K562 (cell line): ENCODE measurements around the gene PIP5KL1. TPM values are rescaled to one million over a fixed set of nuclear protein-coding genes. Genes with fewer than 3 reads are reported as not detected.

Experiments used
- ASH1L ChIP-seq: fragments of 450-650 bp; IDR thresholded peaks from 2 replicates; pipeline ENCODE4 v1.6.1; 2018; ENCODE audit warnings: borderline replicate concordance, mild to moderate bottlenecking, low read depth; ENCODE audit not compliant: partially characterized antibody
- CCNT2 ChIP-seq: IDR thresholded peaks from 2 replicates; pipeline ENCODE4 v1.6.1; 2011; ENCODE audit warnings: borderline replicate concordance, low read depth, mild to moderate bottlenecking, moderate library complexity, mixed read lengths, low read length; ENCODE audit not compliant: insufficient read length; ENCODE audit errors: extremely low read depth
- ERF ChIP-seq: fragments of 450-650 bp; formaldehyde crosslinking; IDR thresholded peaks from 2 replicates; pipeline ENCODE4 v1.4.0; 2020; ENCODE audit warnings: mild to moderate bottlenecking, mixed read lengths
- ESRRB ChIP-seq: fragments of 250-450 bp; sonication (Bioruptor Pico); IDR thresholded peaks from 2 replicates; pipeline ENCODE4 v1.5.0; 2020; ENCODE audit warnings: mild to moderate bottlenecking, moderate library complexity, borderline replicate concordance
- GATAD2B ChIP-seq: fragments of 450-650 bp; IDR thresholded peaks from 2 replicates; pipeline ENCODE4 v1.6.1; 2017; ENCODE audit warnings: mild to moderate bottlenecking, borderline replicate concordance
- HNRNPLL ChIP-seq: fragments of 200-400 bp; formaldehyde crosslinking; IDR thresholded peaks from 2 replicates; pipeline ENCODE4 v1.6.1; 2017; ENCODE audit warnings: low read length, low read depth, mild to moderate bottlenecking; ENCODE audit not compliant: poor library complexity, severe bottlenecking
- HOXB6 ChIP-seq: fragments of 250-450 bp; sonication (Bioruptor Pico); IDR thresholded peaks from 2 replicates; pipeline ENCODE4 v1.5.1; 2022; ENCODE audit warnings: mild to moderate bottlenecking, borderline replicate concordance
- KDM5B ChIP-seq: fragments of 200-600 bp; sonication (generic); IDR thresholded peaks from 2 replicates; pipeline ENCODE4 v1.6.1; 2012; ENCODE audit warnings: low read depth, mild to moderate bottlenecking, moderate library complexity, low read length, control low read depth, inconsistent platforms; ENCODE audit not compliant: insufficient replicate concordance
- NRF1 ChIP-seq, 2 experiments: fragments of 450-650 bp; IDR thresholded peaks in 1 of 2; conservative IDR thresholded peaks in 1 of 2; 2 replicates each; pipeline ENCODE4 v1.6.1; 2014; ENCODE audit warnings: mild to moderate bottlenecking in 2 of 2
- POLR2B ChIP-seq: fragments of 450-650 bp; IDR thresholded peaks from 2 replicates; pipeline ENCODE4 v1.6.1; 2018; ENCODE audit warnings: low read depth; ENCODE audit not compliant: partially characterized antibody
- POLR2G ChIP-seq: fragments of 200-400 bp; formaldehyde crosslinking; IDR thresholded peaks from 2 replicates; pipeline ENCODE4 v1.6.1; 2017; ENCODE audit warnings: low read depth, mild to moderate bottlenecking, antibody characterized with exemption, low read length, moderate library complexity
- PPARD ChIP-seq: fragments of 250-450 bp; sonication (Bioruptor Pico); IDR thresholded peaks from 2 replicates; pipeline ENCODE4 v1.8.0; 2022; ENCODE audit warnings: inconsistent platforms, mild to moderate bottlenecking, moderate library complexity
- PTBP1 ChIP-seq: fragments of 200-400 bp; formaldehyde crosslinking; IDR thresholded peaks from 2 replicates; pipeline ENCODE4 v1.6.1; 2017; ENCODE audit warnings: low read depth, low read length
- RBBP5 ChIP-seq: fragments of 200-600 bp; sonication (generic); IDR thresholded peaks from 2 replicates; pipeline ENCODE4 v1.6.1; 2012; ENCODE audit warnings: borderline replicate concordance, mild to moderate bottlenecking, low read length, control low read depth, inconsistent platforms; ENCODE audit not compliant: insufficient read depth, poor library complexity, severe bottlenecking
- SUPT5H ChIP-seq: fragments of 450-650 bp; IDR thresholded peaks from 2 replicates; pipeline ENCODE4 v1.6.1; 2016
- TEAD4 ChIP-seq, 2 experiments: sonication (generic) in 1 of 2; formaldehyde crosslinking in 1 of 2; IDR thresholded peaks; 2 replicates each; pipeline versions ENCODE4 v1.6.1 to v1.8.0; 2012 to 2022; ENCODE audit warnings: borderline replicate concordance in 1 of 2, inconsistent platforms in 1 of 2, low read length in 1 of 2, mild to moderate bottlenecking in 1 of 2, missing genetic modification reagents in 1 of 2
- ZNF121 ChIP-seq: sonication (generic); formaldehyde crosslinking; conservative IDR thresholded peaks from 2 replicates; pipeline ENCODE4 v1.8.0; 2022; ENCODE audit warnings: missing genetic modification reagents
- ZNF3 ChIP-seq: fragments of 250-450 bp; sonication (Bioruptor Pico); IDR thresholded peaks from 2 replicates; pipeline ENCODE4 v1.5.0; 2021; ENCODE audit warnings: mild to moderate bottlenecking, moderate library complexity
- ZNF589 ChIP-seq: fragments of 200-800 bp; sonication (Bioruptor generic); IDR thresholded peaks from 2 replicates; pipeline ENCODE4 v1.6.1; 2016; ENCODE audit warnings: low read depth, missing genetic modification characterization, missing compliant biosample characterization
- polyA plus RNA-seq, 8 experiments: library from polyadenylated mRNA; depleted of rRNA in 4 of 8; stranded (reverse) in 5 of 8; unstranded in 3 of 8; fragments of >200 nt; fragmentation: Nextera tagmentation in 2 of 8; fragmentation: Illumina TruSeq in 1 of 8; extraction: Ambion mirVana in 2 of 8; extraction: Trizol in 1 of 8; gene quantifications; 2 replicates each; pipeline versions ENCODE4 v1.2.1 to v1.2.3, GENCODE V29; 2011 to 2014; ENCODE audit warnings: inconsistent platforms in 1 of 8, missing spikeins in 1 of 8
- total RNA-seq, 7 experiments: library from RNA; depleted of rRNA in 6 of 7; stranded (reverse); fragments of >200 nt in 6 of 7; fragmentation: Illumina TruSeq in 2 of 7; extraction: Trizol in 2 of 7; gene quantifications; 2 replicates each; pipeline versions ENCODE4 v1.2.1 to v1.2.3, GENCODE V29; 2011 to 2021; ENCODE audit warnings: low replicate concordance in 1 of 7
- TF ChIP-seq, protein P1 (sequence below): IDR thresholded peaks from 2 replicates; pipeline ENCODE4 v1.6.1; 2016; ENCODE audit warnings: missing genetic modification characterization, missing compliant biosample characterization
- TF ChIP-seq, protein P2 (sequence below), 2 experiments: fragments of 450-650 bp; IDR thresholded peaks; 2 replicates each; pipeline ENCODE4 v1.6.1; 2016
- TF ChIP-seq, protein P3 (sequence below): fragments of 250-450 bp; sonication (Bioruptor Pico); IDR thresholded peaks from 2 replicates; pipeline ENCODE4 v1.5.0; 2020; ENCODE audit warnings: mild to moderate bottlenecking

The PIP5KL1 gene
- total and polyA plus RNA-seq, 9 of the 15 experiments (the other 6 are each of a cell fraction or from before 2014, with no cell fraction given), result 0.18 to 4.8 (median 1.2) TPM

DNA sequence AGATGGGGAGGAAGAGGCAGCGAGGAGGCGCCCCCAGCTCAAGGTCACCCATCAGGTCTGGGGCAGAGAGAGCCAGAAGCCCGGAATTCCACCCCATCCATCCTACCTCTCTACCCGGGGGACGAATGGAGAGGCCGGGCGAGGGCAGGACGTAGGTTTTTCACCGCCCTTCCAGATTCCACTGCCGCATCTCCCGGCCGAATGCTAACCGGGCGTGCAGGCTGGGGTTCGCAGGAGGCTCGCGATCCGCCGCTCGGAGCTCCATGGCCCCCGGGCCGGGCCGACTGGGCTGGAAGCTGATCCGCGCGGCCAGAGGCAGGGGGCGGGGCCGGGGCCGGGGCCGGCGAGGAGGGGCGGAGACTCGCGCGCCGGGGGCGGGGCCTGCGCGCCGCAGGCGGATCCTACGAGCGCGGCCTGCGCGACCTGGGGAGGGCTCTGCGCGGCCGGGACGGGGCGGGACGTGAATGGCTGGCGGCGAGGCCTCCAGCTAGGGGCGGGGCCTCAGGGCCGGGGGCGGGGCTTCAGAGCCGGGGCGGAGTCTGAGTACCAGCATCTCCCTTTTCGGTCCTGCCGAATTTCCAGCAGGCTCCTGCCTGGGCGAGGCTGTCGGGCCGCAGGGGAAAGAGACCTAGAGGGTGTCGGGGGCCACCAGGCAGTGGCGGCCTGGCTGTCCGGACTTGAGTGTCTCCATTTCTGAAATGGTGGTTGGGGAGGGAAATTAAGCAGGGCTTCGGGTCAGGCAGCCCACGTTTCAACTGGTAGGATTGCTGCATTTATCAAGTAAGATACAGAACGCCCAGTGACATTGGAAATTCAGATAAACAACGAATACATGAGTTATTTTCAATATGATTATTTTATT is 13.6 kb downstream of the PIP5KL1 start, which contains the start of gene ST6GALNAC4 (continued):
- TF ChIP-seq NRF1 (conservative IDR thresholded peaks at IDR 0.05 in 1 of 2, IDR thresholded peaks at IDR 0.05 in 1 of 2), result peak; percentile 76 to 77; a peak in 3 of 4 replicates
- TF ChIP-seq, protein P1, sequence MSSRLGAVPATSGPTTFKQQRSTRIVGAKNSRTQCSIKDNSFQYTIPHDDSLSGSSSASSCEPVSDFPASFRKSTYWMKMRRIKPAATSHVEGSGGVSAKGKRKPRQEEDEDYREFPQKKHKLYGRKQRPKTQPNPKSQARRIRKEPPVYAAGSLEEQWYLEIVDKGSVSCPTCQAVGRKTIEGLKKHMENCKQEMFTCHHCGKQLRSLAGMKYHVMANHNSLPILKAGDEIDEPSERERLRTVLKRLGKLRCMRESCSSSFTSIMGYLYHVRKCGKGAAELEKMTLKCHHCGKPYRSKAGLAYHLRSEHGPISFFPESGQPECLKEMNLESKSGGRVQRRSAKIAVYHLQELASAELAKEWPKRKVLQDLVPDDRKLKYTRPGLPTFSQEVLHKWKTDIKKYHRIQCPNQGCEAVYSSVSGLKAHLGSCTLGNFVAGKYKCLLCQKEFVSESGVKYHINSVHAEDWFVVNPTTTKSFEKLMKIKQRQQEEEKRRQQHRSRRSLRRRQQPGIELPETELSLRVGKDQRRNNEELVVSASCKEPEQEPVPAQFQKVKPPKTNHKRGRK (tag), result no peak
- 0 out of 2 replicates have a peak, but pooled peaks have one; percentile 39 for TF ChIP-seq GATAD2B
- TF ChIP-seq PTBP1, result no peak
- TF ChIP-seq POLR2G, result peak; percentile 79
- TF ChIP-seq ERF (CRISPR knock-in tag), result no peak
- peak; percentile 40 for TF ChIP-seq POLR2B
- no peak for TF ChIP-seq TEAD4 (IDR thresholded peaks at IDR 0.05; ENCODE audit: low read length)
- no peak for TF ChIP-seq TEAD4 (CRISPR knock-in tag; IDR thresholded peaks at IDR 0.05; ENCODE audit: borderline replicate concordance)
- TF ChIP-seq ZNF3 (CRISPR knock-in tag), result no peak
- TF ChIP-seq, protein P2, sequence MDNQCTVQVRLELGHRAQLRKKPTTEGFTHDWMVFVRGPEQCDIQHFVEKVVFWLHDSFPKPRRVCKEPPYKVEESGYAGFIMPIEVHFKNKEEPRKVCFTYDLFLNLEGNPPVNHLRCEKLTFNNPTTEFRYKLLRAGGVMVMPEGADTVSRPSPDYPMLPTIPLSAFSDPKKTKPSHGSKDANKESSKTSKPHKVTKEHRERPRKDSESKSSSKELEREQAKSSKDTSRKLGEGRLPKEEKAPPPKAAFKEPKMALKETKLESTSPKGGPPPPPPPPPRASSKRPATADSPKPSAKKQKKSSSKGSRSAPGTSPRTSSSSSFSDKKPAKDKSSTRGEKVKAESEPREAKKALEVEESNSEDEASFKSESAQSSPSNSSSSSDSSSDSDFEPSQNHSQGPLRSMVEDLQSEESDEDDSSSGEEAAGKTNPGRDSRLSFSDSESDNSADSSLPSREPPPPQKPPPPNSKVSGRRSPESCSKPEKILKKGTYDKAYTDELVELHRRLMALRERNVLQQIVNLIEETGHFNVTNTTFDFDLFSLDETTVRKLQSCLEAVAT (IDR thresholded peaks at IDR 0.05), result peak in 1 of 2 experiments; percentile 65; a peak in 1 of 4 replicates
- no peak for TF ChIP-seq ZNF121 (CRISPR knock-in tag)
- TF ChIP-seq ESRRB, result no peak
- no peak for TF ChIP-seq HOXB6 (CRISPR knock-in tag)
- peak; percentile 40 for TF ChIP-seq KDM5B
- peak; percentile 70 for TF ChIP-seq HNRNPLL
- peak; percentile 47; the same call in 1 of the 2 replicates for TF ChIP-seq SUPT5H
- TF ChIP-seq ASH1L, result no peak
- peak; percentile 40 for TF ChIP-seq CCNT2
- TF ChIP-seq RBBP5, result peak; percentile 44
- TF ChIP-seq PPARD (CRISPR knock-in tag), result no peak
- TF ChIP-seq, protein P3, sequence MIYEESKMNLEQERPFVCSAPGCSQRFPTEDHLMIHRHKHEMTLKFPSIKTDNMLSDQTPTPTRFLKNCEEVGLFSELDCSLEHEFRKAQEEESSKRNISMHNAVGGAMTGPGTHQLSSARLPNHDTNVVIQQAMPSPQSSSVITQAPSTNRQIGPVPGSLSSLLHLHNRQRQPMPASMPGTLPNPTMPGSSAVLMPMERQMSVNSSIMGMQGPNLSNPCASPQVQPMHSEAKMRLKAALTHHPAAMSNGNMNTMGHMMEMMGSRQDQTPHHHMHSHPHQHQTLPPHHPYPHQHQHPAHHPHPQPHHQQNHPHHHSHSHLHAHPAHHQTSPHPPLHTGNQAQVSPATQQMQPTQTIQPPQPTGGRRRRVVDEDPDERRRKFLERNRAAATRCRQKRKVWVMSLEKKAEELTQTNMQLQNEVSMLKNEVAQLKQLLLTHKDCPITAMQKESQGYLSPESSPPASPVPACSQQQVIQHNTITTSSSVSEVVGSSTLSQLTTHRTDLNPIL (CRISPR knock-in tag), result no peak
- TF ChIP-seq ZNF589 (CRISPR knock-in tag), result no peak
